Stomach (tissue), 4 donors: Measurements from ENCODE around the gene C5.

ENCODE experiments used
- POLR2AphosphoS5 ChIP-seq, 3 donors: sonication (generic); formaldehyde crosslinking; IDR thresholded peaks; one replicate each; pipeline ENCODE4 v1.6.1; 2016; ENCODE audit warnings: antibody characterized with exemption in 3 of 3
- TF ChIP-seq, protein P1 (sequence below), 7 experiments: fragments of 450-650 bp in 4 of 7; fragments of 200-600 bp in 3 of 7; sonication (generic) in 3 of 7; IDR thresholded peaks; one replicate each; pipeline ENCODE4 v1.5.1; 2016 to 2019; ENCODE audit warnings: antibody characterized with exemption in 7 of 7, control low read depth in 2 of 7, mild to moderate bottlenecking in 1 of 7

DNA sequence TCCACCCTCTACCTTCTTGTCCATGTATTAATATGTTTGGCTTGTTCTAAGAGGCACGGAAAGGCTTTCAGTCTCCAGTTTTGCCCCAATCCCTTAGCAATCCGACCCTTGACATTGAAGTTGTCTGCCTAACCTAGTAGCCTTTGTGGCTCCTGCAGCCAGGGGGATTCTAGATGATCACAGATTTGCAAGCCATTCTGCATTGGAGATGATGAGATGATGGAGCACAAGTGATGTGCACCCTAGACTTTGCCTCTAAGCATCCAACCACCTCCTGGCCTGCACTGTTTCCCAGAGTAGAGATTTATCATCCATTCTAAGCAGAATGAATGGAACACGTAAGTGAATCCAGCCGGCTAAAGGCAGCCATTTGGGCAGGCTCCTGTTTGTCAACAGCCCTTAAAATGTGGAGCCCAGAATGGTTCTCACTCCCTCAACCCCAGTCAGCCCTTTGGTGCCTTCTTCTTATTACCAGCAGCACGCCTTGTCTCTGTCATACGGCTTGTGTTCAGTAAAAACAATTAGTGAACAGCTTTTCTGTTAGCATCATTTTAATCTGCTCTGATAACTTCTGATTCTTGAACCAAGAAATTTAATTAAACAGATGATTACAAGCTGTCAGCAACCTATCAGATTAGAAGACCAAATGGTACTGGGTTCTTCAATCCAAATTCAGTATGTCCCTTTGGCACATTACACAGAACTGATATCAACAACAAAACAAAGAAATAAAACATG is 117.8 kb downstream of the C5 start:
- no peak for TF ChIP-seq POLR2AphosphoS5 (IDR thresholded peaks at IDR 0.05)
- TF ChIP-seq, protein P1, sequence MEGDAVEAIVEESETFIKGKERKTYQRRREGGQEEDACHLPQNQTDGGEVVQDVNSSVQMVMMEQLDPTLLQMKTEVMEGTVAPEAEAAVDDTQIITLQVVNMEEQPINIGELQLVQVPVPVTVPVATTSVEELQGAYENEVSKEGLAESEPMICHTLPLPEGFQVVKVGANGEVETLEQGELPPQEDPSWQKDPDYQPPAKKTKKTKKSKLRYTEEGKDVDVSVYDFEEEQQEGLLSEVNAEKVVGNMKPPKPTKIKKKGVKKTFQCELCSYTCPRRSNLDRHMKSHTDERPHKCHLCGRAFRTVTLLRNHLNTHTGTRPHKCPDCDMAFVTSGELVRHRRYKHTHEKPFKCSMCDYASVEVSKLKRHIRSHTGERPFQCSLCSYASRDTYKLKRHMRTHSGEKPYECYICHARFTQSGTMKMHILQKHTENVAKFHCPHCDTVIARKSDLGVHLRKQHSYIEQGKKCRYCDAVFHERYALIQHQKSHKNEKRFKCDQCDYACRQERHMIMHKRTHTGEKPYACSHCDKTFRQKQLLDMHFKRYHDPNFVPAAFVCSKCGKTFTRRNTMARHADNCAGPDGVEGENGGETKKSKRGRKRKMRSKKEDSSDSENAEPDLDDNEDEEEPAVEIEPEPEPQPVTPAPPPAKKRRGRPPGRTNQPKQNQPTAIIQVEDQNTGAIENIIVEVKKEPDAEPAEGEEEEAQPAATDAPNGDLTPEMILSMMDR (IDR thresholded peaks at IDR 0.05): no peak
